ENCODE measurements around the gene ANKK1.

ANKK1 gene

GRCh38 chr11:113349528-113349927 lies 38.1 kb upstream of the ANKK1 start:
- no peak overlapping the region for H3K27ac Mint-ChIP-seq
- H3K4me1 Mint-ChIP-seq: peaks cover 17% of the 10 kb centered on the region
- no peak overlapping the region for H3K4me3 Mint-ChIP-seq
- no peaks in the 10 kb centered on the region for H3K27me3 Mint-ChIP-seq (ENCODE audit: low read depth, poor library complexity)
- peaks cover 29% of the 10 kb centered on the region for H3K36me3 Mint-ChIP-seq (ENCODE audit: low read depth)
- H3K9me3 Mint-ChIP-seq: peaks cover 6% of the 10 kb centered on the region
- TF ChIP-seq CTCF (IDR thresholded peaks at IDR 0.05): no peak
- no peak for DNase-seq

DNA sequence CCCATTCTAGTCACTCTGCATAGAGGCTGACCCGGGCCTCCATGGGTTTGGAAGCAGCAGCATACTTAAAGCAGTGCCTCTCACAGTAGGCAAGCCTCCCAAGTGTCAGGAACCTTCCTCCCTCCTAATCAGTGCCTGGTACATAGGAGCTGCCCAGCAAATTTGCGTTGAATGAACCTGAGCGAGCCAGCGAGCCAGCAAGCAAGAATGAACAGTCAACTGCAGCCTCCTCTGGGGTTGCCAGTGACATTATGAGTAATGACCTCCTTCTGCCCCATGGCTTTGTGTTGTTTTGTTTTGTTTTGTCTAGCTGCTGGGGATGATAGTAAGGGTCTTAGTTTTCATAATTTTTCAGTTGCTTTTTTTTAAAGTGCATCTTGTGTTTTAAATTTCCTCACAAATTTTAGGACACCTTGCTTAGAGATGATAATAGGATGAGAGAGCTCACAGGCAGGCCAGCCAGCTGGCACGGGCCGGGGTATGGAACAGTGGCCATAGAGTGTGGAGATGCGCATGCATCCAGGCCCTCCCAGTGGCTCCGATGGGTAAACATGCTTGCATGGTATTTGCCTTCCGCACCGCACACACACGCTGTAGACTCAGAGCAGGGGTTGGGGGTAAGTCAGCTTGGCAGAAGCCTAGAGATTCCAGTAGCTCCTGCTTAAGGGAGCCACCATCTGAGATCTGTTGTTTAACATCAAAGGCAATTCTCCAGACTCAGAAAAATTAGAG lies 37.1 kb upstream of the ANKK1 start:
- Mint-ChIP-seq H3K36me3 (ENCODE audit: low read depth) (peaks cover 36% of the 10 kb centered on the region), H3K27ac (peak overlapping the region; percentile 34), H3K4me1 (peaks cover 17% of the 10 kb centered on the region), H3K9me3 (peaks cover 16% of the 10 kb centered on the region), H3K4me3 (no peak overlapping the region), H3K27me3 (ENCODE audit: low read depth, poor library complexity) (no peaks in the 10 kb centered on the region)
- no peak for TF ChIP-seq CTCF (IDR thresholded peaks at IDR 0.05)
- DNase-seq: no peak

DNA sequence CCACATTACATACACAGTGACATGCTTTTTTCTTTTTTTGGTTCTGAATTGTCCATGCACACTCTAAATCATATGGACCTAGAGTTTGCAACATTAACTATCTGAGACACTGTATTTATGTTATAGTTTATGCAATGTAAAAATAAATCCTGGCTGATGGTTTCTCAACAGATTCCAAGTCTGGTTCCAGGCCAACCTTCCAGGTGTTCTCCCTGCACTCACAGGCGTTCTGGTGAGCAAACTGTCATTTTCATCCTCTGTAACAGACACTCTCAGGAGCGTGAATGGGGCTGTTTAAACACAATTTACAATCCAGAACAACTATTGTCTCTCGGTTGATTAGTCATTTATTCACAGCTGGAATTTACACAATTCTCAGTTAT lies 36.5 kb upstream of the ANKK1 start:
- Mint-ChIP-seq H3K9me3 (peaks cover 21% of the 10 kb centered on the region), H3K27me3 (ENCODE audit: low read depth, poor library complexity) (no peaks in the 10 kb centered on the region), H3K4me1 (peaks cover 13% of the 10 kb centered on the region), H3K4me3 (no peak overlapping the region), H3K36me3 (ENCODE audit: low read depth) (peaks cover 41% of the 10 kb centered on the region), H3K27ac (no peak overlapping the region)
- DNase-seq: no peak
- TF ChIP-seq CTCF (IDR thresholded peaks at IDR 0.05): no peak

GRCh38 chr11:113351480-113351879 lies 36.1 kb upstream of the ANKK1 start:
- Mint-ChIP-seq H3K27me3 (ENCODE audit: low read depth, poor library complexity) (no peaks in the 10 kb centered on the region), H3K27ac (no peak overlapping the region), H3K36me3 (ENCODE audit: low read depth) (peaks cover 45% of the 10 kb centered on the region), H3K4me3 (no peak overlapping the region), H3K9me3 (peaks cover 26% of the 10 kb centered on the region), H3K4me1 (peaks cover 13% of the 10 kb centered on the region)
- no peak for DNase-seq
- TF ChIP-seq CTCF (IDR thresholded peaks at IDR 0.05): no peak

DNA sequence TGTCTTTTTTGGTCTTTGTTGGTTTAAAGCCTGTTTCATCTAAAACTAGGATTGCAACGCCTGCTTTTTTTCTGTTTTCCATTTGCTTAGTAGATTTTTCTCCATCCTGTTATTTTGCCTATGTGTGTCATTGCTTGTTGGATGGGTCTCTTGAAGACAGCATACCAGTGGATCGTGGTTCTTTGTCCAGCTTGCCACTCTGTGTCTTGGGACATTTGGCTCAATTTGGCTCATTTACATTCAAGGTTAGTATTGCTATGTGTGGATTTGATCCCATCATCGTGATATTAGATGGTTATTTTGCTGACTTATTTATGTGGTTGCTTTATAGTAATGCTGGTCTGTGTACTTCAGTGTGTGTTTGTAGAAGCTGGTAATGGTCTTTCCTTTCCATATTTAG lies 31.4 kb upstream of the ANKK1 start:
- peaks cover 38% of the 10 kb centered on the region for H3K9me3 Mint-ChIP-seq
- TF ChIP-seq CTCF (IDR thresholded peaks at IDR 0.05): no peak
- H3K4me1 Mint-ChIP-seq: peaks cover 4% of the 10 kb centered on the region
- no peak overlapping the region for H3K27ac Mint-ChIP-seq
- no peak overlapping the region for H3K4me3 Mint-ChIP-seq
- H3K27me3 Mint-ChIP-seq (ENCODE audit: low read depth, poor library complexity): no peaks in the 10 kb centered on the region
- H3K36me3 Mint-ChIP-seq (ENCODE audit: low read depth): peaks cover 80% of the 10 kb centered on the region
- DNase-seq: no peak

- DNase-seq: no peak
- H3K9me3 Mint-ChIP-seq: no peaks in the 10 kb centered on the region
- TF ChIP-seq CTCF (IDR thresholded peaks at IDR 0.05): no peak
- no peak overlapping the region for H3K4me3 Mint-ChIP-seq
- H3K36me3 Mint-ChIP-seq (ENCODE audit: low read depth): peaks cover 28% of the 10 kb centered on the region
- H3K27me3 Mint-ChIP-seq (ENCODE audit: low read depth, poor library complexity): no peaks in the 10 kb centered on the region
- no peaks in the 10 kb centered on the region for H3K4me1 Mint-ChIP-seq
- H3K27ac Mint-ChIP-seq: no peak overlapping the region
These were observed 24.2 kb upstream of the ANKK1 start for GRCh38 chr11:113363406-113363805.
